Superior temporal gyrus (tissue), 1 donor: ENCODE data around the gene WAC.
"Not testable (repeated sequence)": the region's sequence is repeated elsewhere in the genome, so short reads cannot be mapped to it uniquely, and the experiment has no call there.

Experiments
- DNase-seq: peaks from one replicate; pipeline ENCODE4 v3.0.0-alpha.2; 2016; ENCODE audit errors: extremely low spot score

WAC gene, protein sequence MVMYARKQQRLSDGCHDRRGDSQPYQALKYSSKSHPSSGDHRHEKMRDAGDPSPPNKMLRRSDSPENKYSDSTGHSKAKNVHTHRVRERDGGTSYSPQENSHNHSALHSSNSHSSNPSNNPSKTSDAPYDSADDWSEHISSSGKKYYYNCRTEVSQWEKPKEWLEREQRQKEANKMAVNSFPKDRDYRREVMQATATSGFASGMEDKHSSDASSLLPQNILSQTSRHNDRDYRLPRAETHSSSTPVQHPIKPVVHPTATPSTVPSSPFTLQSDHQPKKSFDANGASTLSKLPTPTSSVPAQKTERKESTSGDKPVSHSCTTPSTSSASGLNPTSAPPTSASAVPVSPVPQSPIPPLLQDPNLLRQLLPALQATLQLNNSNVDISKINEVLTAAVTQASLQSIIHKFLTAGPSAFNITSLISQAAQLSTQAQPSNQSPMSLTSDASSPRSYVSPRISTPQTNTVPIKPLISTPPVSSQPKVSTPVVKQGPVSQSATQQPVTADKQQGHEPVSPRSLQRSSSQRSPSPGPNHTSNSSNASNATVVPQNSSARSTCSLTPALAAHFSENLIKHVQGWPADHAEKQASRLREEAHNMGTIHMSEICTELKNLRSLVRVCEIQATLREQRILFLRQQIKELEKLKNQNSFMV

DNA sequence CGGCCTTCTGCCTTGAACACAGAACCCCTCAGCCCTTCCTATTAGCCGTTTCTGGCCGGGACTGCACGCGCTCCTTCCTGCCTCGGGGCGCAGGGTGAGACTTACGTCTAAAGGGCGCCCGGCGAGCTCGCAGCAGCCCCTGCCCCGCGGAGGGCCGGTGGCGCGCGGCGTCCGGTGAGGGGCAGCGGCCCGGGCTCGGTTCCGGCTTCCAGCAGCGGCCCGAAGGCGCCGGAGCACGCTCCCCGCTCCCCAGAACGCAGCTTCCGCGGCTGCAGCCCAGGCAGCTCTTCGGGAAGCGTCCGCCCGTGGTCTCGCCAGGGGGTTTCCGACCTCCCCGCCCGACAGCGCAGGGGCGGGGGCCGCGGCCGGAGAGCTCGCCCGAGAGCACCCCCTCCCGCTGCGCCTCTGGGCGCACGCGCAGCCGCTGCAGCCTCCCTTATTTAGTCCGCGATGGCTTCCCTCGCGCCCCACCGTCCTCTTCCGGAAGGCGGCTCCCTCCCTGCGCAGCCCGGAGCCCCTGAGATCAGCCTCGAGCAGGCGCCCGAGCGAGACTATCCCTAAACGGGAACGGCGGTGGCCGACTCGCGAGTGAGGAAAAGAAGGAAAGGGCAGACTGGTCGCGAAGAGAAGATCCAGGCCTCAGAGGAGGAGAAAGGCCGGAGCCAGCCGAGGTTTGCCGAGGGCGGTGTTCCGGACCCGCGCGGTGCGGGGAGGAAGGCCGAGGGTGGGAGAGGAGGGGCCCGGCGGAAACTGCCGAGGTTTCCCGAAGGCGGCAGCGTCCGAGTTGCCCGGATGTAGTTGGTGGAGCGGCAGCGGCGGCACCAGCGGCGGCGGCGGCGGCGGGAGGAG, at the start of gene WAC:
WAC (plus strand) TSS at position 782 of the 849 bp plus-strand sequence. CDS start 462 bp downstream, outside the sequence.
- DNase-seq, result peak; percentile 95

DNA sequence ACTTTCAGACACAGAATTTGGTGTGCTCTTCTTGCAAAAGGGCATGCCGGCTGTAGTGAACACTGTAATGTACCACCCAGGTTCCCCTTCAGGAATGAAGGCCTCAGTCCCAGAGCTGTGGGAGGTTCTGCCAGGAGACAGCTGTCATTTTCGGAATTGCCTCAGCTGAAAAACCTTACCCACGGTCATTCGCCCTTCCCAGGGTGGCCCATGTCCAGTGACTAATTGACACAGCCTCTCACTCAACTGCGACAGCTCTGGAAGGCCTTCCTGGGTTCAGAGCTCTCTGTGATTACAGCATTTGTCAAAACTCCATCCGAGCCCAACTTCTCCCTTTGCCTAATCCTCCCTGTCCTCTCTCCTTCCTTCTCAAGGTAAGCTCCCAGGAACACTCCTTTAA, 43.7 kb upstream of the WAC start:
- DNase-seq, result no peak

DNA sequence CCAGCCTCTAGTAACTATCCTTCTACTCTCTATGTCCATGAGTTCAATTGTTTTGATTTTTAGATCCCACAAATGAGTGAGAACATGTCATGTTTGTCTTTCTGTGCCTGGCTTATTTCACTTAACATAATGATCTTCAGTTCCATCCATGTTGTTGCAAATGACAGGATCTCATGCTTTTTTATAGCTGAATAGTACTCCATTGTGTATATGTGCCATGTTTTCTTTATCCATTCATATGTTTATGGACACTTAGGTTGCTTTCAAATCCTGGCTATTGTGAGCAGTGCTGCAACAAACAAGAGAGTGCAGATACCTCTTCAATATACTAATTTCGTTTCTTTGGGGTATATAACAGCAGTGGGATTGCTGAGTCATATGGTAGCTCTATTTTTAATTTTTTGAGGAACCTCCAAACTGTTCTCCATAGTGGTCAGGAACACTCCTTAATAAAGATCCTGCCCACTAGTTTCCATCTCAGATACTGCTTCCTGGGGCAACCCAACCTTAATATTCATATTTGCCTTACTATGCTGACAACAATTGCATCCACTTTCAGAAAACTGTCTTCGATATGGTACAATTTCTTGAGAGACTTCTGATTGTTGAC, 42.6 kb upstream of the WAC start:
- not testable (repeated sequence) for DNase-seq

DNA sequence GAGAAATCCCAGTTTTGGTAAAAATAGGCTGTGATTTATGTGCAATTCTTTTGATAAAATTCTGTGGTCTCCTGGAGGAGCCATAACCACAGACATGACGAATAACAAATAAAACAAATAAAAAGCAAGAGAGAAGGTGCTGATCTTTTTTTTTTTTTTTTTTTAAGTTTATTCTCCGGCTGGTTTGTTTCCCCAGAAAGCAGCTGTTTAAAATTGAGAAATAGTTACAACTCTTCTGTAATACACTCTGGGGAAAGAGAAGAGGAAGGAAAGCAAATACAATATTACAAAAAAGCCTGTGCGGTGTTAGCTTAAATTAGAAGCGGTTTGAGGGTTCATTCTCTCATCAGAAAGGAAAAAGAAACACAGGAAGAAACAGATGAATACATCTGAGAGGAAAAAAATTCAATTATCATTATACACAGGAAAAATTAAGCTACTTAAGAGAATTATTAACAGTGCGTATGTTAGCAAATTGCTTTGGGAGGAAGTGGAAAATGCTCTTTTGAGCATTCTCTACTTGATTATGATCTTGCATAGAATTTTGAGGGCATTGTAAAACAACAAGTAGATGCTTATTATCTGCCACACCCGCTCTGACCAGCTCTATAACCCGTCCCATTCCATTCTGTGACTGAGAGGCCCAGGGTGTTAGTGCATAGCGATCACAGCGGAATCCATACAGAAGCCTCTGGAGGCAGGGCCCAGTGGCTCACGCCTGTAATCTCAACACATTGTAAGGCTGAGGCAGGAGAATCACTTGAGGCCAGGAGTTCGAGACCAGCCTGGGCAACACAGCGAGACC, 40.6 kb upstream of the WAC start:
- DNase-seq, result no peak

DNA sequence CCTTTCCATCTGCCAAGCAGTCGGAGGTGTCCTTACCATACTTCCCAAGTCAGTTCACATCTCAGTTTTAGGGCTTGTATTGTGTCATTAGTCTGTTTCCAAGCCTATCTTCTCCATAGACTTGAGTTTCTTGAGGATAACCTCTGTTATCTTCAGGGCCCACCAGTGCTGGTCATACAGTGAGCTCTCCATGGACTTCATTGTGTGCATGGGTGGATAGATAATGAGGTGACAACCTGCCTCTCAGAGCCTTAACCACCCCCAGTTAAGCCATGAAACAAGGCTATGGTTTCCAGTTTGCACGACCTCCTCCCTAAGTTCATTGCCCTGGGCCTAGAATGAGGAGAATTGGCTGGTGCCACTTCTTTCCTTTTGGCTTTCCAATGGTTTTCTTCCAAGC, 38.5 kb upstream of the WAC start:
- no peak for DNase-seq

DNA sequence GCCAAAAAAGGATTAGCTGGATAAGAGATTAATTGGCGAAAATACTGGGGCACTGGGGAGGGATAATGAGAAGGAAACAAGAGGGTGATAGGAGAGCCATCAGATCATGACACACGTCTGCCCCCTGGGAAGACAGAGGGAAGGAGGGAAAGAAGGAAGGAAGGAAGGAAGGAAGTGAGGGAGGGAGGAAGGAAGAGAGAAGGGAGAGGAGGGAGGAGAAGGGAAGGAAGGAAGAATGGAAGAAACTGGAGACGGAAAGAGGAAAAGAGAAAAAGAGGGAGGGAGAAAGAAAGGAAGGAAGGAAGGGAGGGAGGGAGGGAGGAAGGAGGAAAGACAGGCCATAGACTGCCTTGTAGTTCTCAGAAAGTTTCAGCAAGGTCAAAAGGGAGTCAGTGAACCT, 37.8 kb upstream of the WAC start:
- no peak for DNase-seq

DNA sequence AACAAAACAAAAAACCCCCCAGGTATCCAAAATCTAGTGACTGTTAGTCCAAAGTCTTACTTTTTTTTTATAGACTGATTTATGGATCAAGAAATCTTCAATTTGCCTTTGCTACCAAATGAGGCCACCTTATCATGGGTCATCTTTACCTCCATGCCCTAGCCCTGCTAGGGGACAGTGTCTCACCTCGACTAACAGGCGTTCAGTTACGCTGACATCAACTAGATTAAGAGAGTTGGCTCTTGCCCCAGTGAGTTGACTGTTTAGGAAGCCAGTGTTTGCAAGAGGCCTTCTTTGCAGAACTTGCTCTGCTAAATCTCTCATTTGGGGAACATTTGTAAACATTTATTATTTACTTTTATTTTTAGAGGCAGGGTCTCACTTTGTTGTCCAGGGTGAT, 36.9 kb upstream of the WAC start:
- DNase-seq, result no peak

DNA sequence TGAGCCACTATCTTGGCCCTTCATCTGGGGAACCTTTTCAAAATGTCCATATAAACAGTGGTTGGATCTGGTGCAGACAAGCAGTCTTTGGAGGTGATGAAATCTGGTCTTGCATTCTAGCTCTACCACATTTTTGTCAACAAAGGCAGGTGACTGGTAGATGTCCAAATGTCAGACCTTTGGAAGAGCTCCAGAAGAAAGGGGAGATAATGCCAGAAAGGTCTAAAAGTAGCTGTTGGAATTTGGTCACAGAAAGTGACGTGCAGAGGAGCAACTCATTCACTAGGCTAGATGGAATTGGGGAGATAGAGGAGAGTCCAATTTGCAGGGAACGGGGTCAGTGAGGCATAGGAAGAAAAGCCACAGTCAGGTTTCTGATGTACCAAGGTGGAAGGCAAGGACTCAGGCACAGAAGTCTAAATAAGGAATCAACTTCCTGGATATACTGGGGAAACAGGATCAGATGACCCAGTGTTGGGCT, 36.4 kb upstream of the WAC start:
- DNase-seq, result no peak

DNA sequence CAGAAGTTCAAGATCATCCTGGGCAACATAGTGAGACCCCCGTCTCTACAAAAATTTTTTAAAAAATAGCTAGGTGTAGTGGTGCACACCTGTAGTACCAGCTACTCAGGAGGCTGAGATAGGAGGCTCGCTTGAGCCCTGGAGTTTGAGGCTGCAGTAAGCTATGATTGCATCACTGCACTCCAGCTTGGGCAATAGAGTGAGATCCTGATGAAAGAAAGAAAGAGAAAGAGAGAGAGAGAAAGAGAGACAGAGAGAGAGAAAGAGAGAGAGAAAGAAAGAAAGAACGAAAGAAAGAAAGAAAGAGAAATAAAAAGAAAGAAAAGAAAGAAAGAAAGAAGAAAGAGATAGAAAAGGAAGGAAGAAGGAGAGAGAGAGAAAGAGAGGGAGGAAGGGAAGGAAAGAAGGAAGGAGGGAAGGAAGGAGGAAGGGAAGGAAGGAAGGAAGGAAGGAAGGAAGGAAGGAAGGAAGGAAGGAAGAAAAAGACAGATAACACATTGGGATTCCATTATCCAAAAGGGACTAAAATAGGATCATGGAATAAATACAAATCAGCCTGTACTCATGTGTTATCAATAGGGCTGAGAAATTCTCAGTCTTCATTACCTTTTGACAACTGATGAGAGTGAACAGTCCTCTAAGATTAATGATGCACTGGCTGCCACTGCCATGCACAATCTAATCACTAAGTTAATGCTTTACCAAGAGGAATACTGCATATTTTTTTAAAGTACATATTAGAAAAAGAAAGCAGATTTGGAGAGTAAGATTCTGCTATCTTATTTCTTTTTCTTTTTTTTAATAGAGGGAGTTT, 35.4 kb upstream of the WAC start:
- no peak for DNase-seq

DNA sequence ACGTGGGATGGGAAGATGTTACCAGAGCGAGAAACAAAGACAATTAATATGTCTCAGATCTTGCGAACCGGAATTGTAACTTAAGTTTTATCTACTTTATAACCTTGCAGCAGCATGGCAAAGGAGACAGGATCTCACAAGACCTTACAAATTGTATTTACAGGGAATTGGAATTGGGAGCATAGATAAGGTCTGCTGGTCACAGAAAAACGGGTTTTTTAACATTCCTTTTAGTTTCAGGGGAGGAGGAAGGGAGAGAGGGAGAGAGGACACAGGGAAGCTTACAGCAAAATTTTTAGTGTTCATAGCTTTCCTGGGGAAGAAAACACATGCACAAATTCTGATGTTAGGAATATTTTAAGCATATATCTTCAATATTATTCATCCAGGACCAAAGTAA, 32.7 kb upstream of the WAC start:
- DNase-seq, result not testable (repeated sequence)

DNA sequence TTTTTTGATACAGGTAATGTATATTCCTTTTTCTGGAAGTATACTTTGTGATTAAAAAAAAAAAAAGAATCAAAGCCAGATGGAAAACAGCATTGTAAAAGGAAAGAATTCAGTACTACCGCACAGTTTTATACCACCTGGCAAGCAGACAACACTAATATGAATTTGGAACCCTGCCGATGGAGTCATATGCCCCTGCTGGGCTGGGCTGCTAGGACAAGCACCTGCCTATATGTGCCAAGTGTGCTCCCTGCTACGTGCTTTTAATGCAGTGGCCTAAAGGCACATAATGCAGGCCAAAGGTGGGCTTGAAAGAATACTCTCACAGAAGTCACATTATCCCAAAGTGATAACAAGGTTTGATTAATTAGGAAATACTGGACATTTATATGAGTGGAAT, 29.8 kb upstream of the WAC start:
- DNase-seq, result no peak

DNA sequence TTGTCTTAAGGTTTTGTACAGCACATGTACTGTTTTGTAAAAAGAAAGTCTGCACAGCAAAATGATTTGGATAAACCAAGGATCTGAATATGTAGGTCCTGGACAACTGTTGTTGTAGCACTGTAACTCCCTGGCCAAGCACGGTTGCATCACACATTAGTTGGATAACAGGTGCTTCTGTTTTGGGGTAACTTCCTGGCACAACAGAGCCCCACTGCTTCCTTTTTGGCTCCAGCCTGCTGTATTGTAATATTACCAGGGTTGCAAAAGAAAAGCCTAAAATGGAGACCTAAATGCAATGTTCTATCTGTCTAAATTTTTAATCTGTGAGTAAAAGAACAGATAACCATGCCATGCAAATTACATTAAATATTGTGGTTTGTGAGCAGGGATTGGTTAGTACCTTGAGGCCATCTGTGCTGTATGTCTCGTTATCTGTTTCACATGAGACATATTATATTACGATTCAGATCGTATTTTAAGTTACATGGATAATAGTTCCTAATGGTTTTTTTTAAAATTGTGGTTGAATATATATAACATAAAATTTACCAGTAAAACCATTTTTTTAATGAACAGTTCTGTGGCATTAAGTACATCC, 27.5 kb upstream of the WAC start:
- DNase-seq, result no peak

DNA sequence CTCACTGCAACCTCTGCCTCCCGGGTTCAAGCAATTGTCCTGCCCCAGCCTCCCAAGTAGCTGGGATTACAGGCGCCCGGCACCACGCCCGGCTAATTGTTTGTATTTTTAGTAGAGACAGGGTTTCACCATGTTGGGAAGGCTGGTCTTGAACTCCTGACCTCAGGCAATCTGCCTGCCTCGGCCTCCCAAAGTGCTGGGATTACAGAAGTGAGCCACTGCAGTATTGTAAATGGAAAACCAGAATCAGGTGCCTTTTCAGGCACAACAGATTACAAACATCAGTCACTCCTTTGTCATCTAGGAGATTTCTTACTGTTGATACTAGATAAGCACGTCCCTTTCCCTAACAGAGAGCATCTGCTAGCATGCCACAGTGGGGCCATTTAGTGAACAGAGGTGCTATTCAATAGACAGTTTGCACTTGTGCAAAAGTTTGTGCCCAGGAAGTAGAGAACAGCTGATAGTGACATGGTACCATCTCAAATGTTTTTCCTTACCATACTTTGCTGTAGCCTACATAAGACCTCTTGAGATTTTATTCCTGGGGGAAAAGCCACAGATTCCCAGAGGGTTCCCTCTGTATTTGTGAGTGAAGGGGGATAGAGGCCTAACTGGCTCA, 24.5 kb upstream of the WAC start:
- DNase-seq, result no peak

DNA sequence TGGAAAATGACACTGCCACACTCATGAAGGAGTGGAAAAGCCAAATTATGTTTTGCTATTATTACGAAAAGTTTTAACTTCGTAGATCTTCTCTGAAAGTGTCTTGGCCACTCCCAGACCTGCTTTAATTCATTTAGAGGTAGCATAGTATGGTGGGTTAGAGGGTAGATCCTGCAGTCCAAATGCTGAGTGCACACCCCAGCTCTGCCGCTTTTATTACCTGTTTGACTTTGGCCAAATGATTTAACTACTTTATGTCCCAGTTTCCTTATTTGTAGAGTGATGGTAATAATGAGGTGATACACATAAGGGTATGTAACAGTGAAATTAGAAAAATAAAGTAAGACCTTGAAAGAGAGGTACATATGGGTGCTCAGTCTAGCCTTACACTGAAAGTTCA, 23.6 kb upstream of the WAC start:
- DNase-seq, result no peak

DNA sequence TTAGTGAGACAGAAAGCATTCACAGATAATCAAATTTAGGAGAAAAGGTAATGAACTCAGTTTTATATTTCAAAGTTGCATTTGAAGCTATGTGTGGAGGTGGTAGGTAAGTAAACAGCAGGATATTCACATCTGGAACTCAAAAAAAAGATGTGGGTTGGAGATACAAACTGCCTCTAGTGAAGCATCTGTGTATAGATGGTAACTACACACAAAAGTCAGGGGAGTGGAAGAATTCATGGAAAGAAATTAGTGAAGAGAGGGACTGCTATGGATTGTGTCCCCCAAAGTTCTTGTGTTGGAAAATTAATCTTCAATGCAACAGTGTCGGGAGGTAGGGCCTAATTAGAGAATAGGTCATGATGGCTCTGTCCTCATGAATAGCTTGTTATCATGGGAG, 18.3 kb upstream of the WAC start:
- DNase-seq, result no peak

DNA sequence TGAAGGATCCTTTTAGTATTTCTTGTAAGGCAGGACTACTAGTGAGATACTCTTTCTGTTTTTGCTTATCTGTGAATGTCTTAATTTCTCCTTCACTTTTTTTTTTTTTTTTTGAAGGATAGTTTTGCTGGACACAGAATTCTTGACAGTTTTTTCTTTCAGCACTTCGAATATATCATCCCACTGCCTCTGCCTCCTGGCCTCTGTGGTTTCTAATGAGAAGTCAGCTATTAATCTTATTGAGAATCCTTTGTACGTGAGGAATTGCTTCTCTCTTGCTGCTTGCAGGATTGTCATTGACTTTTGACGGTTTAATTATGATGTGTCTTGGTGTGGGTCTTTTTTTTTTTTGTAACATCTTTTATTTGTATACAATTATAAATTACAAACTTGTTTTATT, 12.6 kb upstream of the WAC start:
- no peak for DNase-seq

DNA sequence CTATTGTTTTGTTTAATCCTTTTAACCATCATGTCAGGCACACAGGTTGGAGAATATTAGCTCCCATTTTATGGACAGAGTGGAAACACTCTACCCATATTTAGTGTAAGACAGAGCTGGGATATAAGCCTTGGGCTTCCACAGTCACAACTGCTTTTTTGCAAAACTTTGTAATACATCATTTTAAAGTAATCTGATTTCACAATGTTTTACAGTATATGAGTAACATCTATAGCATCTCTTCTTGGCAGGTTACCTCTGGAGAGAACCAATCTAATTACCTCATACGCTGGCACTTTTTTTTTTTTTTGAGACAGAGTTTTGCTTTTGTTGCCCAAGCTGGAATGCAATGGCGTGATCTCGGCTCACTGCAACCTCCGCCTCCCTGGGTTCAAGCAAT, 12.1 kb upstream of the WAC start:
- not testable (repeated sequence) for DNase-seq

DNA sequence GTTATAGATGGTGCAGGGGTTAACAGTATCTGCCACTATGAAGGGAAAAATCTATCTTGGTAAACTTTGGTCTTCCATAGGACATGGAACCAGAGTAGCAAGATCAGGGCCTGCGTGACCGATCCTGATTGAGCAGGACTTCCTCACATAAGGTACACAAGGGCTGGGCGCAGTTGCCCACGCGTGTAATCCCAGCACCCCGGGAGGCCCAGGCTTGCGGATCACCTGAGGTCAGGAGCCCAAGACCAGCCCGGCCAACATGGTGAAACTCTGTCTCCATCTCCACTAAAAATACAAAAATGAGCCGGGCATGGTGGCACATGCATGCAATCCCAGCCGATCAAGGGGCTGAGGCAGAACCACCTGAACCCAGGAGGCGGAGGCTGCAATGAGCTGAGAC, 11.0 kb upstream of the WAC start:
- DNase-seq, result not testable (repeated sequence)

DNA sequence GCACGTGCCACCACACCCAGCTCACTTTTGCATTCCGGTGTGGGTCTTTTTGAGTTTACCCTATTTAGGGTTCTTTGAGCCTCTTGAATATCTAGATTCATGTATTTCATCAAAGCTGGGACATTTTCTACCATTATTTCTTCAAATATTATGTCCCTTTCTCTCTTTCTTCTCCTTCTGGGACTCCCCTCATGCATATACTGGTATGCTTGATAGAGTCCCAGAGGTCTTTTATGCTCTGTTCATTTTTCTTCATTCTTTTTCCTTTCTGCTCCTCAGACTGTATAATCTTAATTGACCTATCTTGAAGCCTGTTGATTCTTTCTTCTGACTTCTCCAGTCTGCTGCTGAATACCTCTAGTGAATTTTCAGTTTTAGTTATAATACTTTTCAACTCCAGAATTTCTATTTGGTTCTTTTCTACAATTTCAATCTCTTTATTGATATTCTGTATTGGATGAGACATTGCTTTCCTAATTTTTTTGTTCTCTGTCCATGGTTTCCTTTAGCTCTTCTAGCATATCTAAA, 9.1 kb upstream of the WAC start:
- DNase-seq, result no peak
